HS-5 (cell line): Measurements from ENCODE around the gene GBX1.

Source experiments
- DNase-seq: peaks from one replicate; pipeline ENCODE4 v3.0.0-alpha.2; 2012; ENCODE audit warnings: low read depth

GBX1 gene

DNA sequence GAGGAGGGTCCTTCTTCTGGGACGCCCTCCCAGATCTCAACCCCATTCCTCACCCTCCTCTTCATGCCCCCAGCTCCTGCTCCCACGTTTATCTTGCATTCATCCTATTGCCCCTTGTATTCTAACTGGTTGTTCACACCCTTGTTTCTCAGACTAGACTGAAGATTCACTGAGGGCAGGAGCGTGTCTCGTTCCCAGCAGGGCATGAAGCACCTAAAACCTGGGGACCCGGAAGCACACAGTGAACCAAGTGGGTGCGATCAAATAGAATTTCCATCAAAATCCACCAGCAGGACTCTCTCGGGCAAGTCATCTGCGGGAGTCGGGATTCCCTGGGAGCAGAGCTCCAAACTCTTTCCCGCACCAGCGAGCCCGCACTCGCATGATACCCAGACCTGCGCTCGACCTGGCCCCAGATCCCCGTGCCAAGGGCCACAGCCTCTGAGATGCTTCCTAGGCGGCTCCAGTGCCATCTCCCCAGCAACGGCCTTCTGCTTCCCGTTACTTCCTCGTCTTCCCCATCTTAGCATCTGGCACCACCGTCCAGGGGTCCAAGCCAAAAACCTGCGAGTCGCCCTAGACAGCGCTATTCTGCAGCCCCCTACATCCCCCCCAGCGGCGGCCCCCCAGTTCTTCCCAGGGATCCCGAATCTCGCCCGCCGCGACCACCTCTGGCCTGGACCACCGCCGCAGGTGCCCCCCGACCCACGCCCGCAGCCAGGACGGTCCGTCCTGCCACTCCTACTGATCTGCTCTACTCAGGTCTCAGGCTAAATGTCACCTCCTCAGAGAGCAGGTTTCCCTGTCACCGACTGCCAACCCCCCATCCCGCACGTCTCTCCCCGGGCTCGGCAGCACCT lies 6.1 kb upstream of the GBX1 start:
- no peak for DNase-seq

DNA sequence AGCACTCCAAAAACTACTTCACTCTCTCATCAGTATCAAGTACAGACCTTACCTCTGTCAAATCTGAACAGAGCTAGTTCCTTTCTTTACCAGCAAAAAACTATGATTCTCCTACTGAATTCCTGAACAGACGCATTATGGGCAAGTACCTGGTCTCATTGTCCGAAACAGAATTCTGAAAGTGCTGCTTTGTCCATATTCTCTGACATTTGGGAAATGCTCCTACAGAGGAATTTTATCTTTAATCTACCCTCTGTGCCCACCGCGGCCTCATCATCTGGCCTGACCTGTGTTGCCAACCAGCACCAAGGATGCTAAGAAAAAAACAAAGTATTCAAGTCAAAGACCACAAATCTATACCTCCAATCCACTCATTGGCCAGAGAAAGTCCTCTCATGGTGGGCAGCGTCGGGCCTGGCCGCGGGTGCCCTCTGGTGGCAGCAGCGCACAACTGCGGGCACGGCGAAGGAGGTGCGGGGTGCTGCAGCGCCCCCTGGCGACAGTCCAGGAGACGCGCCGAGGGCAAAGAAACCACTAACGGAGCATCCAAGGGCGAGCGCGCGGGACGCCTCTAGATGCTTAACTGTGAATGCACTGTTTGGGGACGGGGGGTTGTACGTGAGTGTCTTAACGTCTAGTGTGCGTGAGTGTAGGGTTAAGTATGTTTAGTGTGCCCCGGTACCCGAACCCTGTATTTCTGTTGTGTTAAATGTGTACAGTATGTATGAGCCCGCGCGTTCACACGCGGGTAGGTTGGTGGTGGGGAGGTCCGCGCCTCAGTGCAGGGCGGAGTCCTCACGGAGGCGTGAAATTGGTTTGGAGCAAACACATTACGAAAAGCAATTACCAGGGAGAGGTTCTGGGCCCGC lies 5.0 kb upstream of the GBX1 start:
- no peak for DNase-seq

DNA sequence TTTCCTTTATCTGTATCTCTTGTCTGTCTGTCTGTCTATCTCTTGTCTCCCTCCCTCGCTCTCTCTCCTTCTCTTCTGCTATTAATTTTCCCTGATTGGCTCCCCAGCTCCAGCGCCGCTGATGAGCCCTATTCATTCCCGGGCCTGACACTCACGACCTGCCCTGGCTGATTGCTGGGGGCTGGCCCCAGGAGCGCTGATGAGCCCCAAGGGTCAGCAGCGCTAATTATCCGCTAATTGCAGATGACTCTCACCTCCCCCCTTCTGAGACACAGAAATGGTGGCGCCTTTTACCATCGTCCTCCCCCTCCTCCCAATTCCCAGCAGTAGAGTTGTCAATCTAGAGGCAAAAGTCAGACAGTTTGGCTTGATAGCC lies 1.3 kb upstream of the GBX1 start:
- no peak for DNase-seq

GRCh38 chr7:151168003-151168786 lies 701 bp upstream of the GBX1 start:
- no peak for DNase-seq

DNA sequence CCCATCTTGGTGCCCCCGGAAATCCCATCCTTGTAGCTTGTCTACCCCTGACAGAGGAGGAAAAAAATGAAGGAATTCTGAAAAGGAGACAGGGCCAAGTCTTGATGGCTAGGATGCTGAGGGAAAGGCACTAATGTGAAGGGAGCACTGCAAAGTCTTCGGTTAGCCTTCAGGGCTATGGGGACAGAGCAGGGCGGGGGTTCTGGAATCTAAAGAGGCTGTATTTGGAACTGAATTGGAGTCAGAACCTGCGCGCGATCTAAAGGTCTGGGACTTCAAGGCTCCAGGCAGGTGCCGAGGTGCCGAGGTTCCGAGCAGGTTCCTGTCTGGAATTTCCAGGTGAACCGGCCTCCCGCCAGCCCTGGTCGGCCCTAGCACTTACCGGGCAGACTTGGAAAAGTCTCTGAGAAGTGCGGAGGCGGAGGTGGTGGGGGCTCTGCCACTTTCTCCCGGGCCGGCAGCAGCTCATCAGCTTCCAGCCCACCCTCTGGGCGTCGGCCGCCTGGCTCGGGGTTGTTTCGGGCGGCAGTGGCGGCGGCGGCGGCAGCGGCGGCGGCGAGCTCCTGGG lies 781 bp downstream of the GBX1 start:
- DNase-seq, result no peak

DNA sequence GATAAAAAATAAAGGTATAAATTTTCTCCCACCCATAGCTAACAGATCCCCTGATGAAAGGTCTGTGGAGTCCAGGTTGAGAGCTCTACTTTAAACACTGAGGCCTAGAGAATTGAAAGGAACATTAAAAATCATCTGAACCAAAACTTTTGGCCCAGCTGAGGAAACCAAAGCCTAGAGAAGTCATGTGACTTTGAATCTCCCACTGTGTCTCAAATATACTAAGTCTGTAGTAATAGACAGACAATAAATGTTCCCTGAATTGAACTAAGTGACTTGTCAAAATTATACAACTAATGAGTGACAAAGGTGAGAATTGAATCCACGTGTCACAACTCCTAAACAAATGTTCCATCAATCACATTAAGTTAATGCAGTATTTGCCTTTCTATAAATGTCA lies 5.7 kb downstream of the GBX1 start:
- no peak for DNase-seq

- no peak for DNase-seq
Measured at GRCh38 chr7:151157645-151158329, 9.7 kb downstream of the GBX1 start.

GRCh38 chr7:151152643-151153513 lies 14.6 kb downstream of the GBX1 start:
- DNase-seq, result no peak

- no peak for DNase-seq
Measured at GRCh38 chr7:151150388-151150787, 17.1 kb downstream of the GBX1 start.

GRCh38 chr7:151148319-151149259 lies 18.9 kb downstream of the GBX1 start:
- DNase-seq, result no peak

DNA sequence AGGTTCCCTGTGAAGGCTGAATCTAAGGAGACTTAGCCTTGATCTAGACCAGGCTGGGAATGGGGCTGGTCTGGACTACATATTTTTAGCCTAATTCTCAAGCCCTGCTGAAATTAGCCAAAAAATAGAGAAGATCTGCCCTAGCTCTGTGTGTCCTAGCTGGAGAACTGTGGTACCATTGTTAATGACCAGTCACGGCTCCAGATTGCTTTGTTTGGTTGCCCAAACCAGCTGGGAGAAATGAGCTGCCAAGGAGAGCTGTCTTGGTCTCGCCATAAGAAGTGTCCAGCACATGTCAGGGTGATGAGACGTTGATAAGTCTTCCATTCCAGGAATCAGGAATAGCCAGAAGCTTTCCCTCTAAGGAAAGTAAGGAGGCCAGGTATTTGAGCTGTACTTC lies 20.7 kb downstream of the GBX1 start:
- no peak for DNase-seq

- no peak for DNase-seq
Measured at GRCh38 chr7:151144387-151144786, 23.1 kb downstream of the GBX1 start.

DNA sequence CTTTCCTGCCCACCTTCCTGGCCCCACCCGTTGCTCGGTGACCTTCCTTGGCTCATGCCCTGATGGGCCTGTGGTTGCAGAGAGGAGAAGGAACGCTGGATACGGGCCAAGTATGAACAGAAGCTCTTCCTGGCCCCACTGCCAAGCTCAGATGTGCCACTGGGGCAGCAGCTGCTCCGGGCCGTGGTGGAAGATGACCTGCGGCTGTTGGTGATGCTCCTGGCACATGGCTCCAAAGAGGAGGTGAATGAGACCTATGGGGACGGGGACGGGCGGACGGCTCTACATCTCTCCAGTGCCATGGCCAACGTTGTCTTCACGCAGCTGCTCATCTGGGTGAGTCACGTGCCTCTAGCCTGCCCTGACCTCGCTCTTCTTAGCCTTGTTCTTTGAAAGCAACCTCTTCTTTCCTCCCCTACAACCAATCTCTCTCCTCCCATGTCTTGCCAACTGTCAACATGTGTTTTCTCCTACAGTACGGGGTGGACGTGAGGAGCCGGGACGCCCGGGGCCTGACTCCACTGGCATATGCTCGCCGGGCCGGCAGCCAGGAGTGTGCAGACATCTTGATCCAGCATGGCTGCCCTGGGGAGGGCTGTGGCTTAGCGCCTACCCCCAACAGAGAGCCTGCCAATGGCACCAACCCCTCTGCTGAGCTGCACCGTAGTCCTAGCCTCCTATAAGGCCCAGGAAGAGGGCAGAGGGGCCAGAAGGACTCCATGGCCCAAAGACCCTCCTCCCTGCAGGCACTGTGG lies 24.1 kb downstream of the GBX1 start:
- DNase-seq, result no peak

GRCh38 chr7:151142686-151143040 lies 24.8 kb downstream of the GBX1 start:
- no peak for DNase-seq

- DNase-seq, result no peak
Measured at GRCh38 chr7:151141855-151142685, 25.4 kb downstream of the GBX1 start.

DNA sequence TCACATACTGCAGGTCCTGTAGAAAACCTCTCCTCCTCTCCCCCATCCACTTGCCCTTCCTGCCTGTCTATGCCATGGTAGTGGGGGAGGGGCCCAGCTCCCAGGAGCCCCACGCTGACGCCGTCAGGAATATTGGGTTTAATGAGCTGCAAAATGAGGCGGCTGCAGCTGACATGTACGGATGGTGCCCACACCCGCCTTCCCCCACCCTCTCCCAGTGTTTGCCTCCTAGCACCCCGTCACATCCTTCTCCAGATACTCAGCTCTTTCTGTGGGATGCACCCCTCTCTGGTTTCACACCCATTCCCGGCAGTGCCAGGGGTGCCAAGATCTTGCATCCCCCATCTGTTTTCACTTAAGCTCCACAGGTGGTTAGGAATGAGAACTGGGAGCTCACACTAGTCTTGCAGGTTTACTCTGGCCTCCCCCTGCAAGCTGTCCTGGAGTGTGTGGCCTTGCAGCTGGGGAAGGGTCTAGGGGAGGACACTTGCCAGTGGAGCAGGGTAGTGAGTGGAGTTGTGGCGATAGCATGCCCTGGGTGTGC lies 26.1 kb downstream of the GBX1 start:
- no peak for DNase-seq

DNA sequence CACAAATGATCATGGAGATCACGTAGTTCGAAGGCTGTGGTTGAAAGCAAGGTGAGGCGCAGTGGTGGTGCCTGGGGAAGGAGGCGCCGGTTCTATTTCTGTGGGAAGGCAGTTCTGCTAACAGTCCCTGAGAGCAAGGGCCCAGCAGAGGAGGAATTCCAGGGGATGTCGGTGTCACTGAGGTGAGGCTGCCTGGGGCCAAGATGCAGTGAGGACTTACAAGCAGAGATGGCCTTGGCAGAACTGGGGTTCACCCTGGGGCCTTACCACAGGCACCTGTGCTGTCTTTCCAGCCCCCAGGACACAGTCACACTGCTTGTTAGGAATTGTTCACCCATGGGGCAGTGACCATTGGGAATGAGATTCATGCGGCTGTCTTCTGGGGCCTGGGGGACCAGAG lies 26.7 kb downstream of the GBX1 start:
- DNase-seq, result no peak

GRCh38 chr7:151139791-151140190 lies 27.7 kb downstream of the GBX1 start:
- no peak for DNase-seq
